GM23338 (cell line): Measurements from ENCODE around the gene LTBP3.

Source experiments
- EZH2 ChIP-seq: fragments of 200-600 bp; sonication (generic); IDR thresholded peaks from one replicate; pipeline ENCODE4 v1.8.0; 2017; ENCODE audit warnings: antibody characterized with exemption, mild to moderate bottlenecking, low read depth; ENCODE audit not compliant: unreplicated experiment
- TF ChIP-seq, protein P1 (sequence below), 2 experiments: fragments of 200-600 bp in 1 of 2; sonication (generic) in 1 of 2; conservative IDR thresholded peaks; 2 replicates each; pipeline versions ENCODE4 v1.5.1 to v1.6.1; 2016 to 2017; ENCODE audit warnings: antibody characterized with exemption in 2 of 2, low read depth in 2 of 2, mild to moderate bottlenecking in 2 of 2, moderate library complexity in 1 of 2
- TF ChIP-seq, protein P2 (sequence below): IDR thresholded peaks from one replicate; pipeline ENCODE4 v1.6.1; 2018; ENCODE audit warnings: antibody characterized with exemption; ENCODE audit not compliant: unreplicated experiment

DNA sequence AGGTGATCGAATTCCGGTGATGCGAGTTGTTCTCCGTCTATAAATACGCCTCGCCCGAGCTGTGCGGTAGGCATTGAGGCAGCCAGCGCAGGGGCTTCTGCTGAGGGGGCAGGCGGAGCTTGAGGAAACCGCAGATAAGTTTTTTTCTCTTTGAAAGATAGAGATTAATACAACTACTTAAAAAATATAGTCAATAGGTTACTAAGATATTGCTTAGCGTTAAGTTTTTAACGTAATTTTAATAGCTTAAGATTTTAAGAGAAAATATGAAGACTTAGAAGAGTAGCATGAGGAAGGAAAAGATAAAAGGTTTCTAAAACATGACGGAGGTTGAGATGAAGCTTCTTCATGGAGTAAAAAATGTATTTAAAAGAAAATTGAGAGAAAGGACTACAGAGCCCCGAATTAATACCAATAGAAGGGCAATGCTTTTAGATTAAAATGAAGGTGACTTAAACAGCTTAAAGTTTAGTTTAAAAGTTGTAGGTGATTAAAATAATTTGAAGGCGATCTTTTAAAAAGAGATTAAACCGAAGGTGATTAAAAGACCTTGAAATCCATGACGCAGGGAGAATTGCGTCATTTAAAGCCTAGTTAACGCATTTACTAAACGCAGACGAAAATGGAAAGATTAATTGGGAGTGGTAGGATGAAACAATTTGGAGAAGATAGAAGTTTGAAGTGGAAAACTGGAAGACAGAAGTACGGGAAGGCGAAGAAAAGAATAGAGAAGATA, 59.0 kb downstream of the LTBP3 start, which contains the start of gene MALAT1:
- TF ChIP-seq EZH2, result no peak
- TF ChIP-seq, protein P1, sequence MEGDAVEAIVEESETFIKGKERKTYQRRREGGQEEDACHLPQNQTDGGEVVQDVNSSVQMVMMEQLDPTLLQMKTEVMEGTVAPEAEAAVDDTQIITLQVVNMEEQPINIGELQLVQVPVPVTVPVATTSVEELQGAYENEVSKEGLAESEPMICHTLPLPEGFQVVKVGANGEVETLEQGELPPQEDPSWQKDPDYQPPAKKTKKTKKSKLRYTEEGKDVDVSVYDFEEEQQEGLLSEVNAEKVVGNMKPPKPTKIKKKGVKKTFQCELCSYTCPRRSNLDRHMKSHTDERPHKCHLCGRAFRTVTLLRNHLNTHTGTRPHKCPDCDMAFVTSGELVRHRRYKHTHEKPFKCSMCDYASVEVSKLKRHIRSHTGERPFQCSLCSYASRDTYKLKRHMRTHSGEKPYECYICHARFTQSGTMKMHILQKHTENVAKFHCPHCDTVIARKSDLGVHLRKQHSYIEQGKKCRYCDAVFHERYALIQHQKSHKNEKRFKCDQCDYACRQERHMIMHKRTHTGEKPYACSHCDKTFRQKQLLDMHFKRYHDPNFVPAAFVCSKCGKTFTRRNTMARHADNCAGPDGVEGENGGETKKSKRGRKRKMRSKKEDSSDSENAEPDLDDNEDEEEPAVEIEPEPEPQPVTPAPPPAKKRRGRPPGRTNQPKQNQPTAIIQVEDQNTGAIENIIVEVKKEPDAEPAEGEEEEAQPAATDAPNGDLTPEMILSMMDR (conservative IDR thresholded peaks at IDR 0.05; ENCODE audit: low read depth in 2 of 2), result no peak
- TF ChIP-seq, protein P2, sequence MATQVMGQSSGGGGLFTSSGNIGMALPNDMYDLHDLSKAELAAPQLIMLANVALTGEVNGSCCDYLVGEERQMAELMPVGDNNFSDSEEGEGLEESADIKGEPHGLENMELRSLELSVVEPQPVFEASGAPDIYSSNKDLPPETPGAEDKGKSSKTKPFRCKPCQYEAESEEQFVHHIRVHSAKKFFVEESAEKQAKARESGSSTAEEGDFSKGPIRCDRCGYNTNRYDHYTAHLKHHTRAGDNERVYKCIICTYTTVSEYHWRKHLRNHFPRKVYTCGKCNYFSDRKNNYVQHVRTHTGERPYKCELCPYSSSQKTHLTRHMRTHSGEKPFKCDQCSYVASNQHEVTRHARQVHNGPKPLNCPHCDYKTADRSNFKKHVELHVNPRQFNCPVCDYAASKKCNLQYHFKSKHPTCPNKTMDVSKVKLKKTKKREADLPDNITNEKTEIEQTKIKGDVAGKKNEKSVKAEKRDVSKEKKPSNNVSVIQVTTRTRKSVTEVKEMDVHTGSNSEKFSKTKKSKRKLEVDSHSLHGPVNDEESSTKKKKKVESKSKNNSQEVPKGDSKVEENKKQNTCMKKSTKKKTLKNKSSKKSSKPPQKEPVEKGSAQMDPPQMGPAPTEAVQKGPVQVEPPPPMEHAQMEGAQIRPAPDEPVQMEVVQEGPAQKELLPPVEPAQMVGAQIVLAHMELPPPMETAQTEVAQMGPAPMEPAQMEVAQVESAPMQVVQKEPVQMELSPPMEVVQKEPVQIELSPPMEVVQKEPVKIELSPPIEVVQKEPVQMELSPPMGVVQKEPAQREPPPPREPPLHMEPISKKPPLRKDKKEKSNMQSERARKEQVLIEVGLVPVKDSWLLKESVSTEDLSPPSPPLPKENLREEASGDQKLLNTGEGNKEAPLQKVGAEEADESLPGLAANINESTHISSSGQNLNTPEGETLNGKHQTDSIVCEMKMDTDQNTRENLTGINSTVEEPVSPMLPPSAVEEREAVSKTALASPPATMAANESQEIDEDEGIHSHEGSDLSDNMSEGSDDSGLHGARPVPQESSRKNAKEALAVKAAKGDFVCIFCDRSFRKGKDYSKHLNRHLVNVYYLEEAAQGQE, result peak; percentile 22
